ENCODE results near the gene PAK1IP1.

- TF ChIP-seq CTCF (optimal IDR thresholded peaks at IDR 0.05 in 1 of 3, IDR thresholded peaks at IDR 0.05 in 1 of 3, conservative IDR thresholded peaks at IDR 0.05 in 1 of 3; ENCODE audit: extremely low read depth in 1 of 3, insufficient read depth in 2 of 3, low read length in 3 of 3) (no peak), EZH2 (IDR thresholded peaks at IDR 0.05; ENCODE audit: low read length) (no peak)
Measured at GRCh38 chr6:10695086-10695657, 400 bp downstream of the PAK1IP1 start.

Measured in keratinocyte (primary cell).